ENCODE results near the gene DYNLT2B.
A peak's percentile ranks its signal among the peaks of the same experiment; 100 is the strongest.
"Not testable (repeated sequence)": the region's sequence is repeated elsewhere in the genome, so short reads cannot be mapped to it uniquely, and the experiment has no call there.

The DYNLT2B gene

DNA sequence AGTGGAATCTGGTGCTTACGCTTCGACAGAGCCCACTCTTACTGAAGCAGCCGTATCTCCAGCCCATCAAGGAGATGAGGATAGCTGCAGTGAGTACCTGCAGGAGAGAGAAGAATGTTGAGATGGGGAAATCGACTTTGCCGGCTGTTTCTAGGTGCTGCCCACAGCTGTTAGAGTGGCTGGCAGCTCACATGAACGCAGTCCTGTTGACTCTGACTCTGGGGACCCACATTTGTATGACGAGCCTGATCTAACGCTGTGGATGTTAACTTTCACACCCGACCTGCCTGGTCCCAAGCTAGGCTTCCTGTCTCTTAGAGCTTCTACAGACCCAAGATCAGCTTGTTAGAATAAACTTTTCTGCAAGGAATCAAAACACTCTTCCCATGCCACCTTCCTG lies 8.9 kb upstream of the DYNLT2B start:
- no peak for DNase-seq (ENCODE audit: low read depth)

DNA sequence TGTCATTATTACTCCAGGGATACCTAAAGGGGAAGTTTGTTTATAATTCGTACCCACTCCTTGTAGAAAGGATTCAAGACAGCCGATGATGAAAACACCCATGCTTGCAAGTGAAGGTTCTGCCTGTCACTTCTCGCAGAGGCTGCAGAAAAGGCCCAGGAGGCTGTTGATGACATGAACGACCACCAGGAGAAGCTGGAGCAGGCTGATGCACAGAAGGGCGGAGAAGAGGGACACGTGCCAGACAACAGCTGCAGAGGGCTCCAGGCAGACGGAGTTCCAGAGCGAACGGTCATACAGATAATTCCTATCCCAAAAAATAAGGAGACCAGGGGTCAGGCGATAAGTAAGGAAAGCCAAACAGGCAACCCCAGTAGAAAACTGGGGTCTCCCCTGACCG lies 5.7 kb upstream of the DYNLT2B start:
- no peak for DNase-seq (ENCODE audit: low read depth)

DNA sequence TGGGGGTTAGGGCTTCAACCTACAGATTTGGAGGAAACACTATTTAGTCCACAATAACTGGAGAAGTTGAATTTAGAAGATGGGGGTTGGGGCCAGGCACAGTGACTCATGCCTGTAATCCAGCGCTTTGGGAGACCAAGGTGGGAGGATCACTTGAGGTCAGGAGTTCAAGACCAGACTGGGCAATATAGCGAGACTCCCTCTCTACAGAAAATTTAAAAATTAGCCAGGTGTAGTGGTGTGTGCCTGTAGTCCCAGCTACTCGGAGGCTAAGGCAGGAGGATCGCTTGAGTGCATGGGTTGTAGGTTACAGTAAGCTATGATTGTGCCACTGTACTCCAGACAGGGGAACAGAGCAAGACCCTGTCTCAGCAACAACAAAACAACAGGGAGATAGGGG lies 5.0 kb upstream of the DYNLT2B start:
- no peak for DNase-seq (ENCODE audit: low read depth)

DNA sequence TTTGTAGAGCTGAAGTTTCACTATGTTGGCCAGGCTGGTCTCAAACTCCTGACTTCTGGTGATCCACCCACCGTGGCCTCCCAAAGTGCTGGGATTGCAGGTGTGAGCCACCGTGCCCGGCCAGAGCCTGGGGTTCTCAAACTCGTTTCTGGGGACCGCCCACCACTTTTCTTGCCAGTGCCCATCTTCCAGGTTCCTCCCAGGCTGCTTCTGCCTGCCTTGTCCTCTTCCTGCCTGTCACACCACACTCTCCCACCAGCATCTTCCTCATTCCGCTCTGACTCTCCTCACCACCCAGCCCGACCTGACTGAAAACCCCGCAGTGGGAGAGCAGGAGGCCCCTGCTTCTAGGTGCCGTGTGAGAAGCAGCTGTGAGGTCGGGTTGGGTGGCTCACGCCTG lies 3.1 kb upstream of the DYNLT2B start:
- no peak for DNase-seq (ENCODE audit: low read depth)

DNA sequence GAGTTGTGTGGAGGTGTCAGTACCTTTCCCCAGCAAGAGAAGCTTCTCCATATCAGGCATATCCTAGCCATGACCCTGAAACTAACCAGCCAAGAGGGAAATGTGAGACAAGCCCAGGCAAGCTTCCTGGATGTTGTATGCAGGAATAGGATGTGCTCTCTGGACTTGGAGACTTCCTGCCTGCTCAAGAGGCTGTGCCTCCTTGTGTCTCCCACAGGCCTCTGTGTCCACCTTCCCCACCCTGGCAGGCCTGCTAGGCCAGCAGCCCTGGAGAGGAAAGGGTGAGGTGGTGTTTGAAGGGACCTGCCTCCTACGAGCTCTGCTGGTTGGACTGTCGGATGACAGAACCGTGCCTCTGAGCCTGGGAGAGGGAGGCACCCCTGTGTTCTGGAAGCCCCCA lies 2.1 kb upstream of the DYNLT2B start:
- no peak for DNase-seq (ENCODE audit: low read depth)

DNA sequence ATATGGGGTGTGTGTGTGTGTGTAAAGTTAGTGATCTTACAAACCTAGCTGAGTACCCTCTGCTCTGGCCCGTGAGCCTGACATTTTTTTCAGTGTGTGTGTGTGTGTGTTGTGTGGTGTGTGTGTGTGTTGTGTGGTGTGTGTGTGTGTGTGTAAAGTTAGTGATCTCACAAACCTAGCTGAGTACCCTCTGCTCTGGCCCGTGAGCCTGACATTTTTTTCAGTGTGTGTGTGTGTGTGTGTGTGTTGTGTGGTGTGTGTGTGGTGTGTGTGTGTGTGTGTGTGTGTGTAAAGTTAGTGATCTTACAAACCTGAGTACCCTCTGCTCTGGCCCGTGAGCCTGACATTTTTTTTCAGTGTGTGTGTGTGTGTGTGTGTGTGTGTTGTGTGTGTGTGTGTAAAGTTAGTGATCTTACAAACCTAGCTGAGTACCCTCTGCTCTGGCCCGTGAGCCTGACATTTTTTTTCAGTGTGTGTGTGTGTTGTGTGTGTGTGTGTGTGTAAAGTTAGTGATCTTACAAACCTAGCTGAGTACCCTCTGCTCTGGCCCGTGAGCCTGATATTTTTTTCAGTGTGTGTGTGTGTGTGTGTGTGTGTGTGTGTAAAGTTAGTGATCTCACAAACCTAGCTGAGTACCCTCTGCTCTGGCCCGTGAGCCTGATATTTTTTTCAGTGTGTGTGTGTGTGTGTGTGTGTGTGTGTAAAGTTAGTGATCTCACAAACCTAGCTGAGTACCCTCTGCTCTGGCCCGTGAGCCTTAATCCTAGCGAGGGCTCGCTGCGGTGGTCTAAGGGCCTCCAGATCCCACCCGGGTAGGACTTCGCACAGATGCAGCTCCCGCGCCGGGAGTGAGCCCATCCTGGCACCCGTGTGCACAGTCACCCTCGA lies 997 bp downstream of the DYNLT2B start:
- DNase-seq (ENCODE audit: low read depth), result not testable (repeated sequence)

DNA sequence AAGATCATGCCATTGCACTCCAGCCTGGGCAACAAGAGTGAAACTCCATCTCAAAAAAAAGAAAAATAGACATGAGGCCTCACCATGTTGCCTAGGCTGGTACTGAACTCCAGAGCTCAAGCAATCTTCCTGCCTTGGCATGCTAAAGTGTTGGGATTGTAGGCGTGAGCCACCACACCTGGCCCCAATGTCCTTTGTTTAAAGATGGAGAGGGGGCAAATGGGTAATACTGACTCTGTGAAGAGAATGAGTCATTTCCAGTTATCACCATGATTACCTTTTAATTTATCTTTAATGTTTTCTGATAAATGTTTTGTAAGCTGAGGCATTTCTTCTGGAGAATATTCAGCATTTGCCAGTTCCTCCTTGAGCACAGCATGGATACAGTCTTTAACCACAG lies 2.2 kb downstream of the DYNLT2B start:
- no peak for DNase-seq (ENCODE audit: low read depth)

DNA sequence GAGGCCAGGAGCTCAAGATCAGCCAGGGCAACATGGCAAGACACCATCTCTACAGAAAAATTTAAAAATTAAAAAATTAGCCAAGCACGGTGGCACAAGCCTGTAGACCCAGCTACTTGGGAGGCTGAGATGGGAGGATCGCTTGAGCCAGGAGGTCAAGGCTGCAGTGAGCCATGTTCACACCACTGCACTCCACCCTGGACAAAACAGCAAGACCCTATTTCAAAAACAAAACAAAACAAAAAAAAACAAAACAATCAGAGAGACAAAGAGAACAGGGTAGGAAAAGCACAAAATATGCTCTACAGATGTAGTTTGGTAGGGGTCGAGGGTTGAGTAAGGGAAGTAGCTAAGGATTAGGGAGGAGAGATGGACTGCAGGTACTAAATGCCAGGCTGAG lies 3.4 kb downstream of the DYNLT2B start:
- DNase-seq (ENCODE audit: low read depth), result no peak

DNA sequence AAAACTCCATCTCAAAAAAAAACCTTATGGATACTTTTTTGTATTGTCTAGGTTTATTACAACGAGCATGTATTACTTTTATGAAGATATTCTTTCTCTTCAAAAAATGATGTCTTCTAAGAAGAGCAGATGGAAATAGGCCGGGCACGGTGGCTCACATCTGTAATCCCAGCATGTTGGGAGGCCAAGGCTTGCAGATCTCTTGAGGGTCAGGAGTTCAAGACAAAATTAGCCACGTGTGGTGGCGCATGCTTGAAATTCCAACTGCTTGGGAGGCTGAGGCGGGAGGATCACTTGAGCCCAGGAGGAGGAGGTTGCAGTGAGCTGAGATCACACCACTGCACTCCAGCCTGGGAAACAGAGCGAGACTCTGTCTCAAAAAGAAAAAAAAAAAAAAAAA lies 4.0 kb downstream of the DYNLT2B start:
- DNase-seq (ENCODE audit: low read depth), result not testable (repeated sequence)

DNA sequence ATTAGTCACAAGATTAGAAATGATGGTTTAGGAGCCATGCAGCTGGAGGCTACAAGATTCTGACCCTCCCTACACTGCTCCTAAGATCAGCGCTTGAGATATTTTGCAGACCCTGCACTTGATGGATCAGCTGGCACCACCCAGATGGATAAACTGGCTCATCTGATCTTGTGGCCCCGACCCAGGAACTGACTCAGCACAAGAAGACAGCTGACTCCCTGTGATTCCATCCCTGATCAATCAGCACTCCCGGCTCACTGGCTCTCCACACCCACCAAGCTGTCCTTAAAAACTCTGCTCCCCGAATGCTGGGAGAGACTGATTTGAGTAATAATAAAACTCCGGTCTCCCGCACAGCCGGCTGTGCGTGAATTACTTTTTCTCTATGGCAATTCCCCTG lies 15.1 kb downstream of the DYNLT2B start:
- not testable (repeated sequence) for DNase-seq (ENCODE audit: low read depth)

DNA sequence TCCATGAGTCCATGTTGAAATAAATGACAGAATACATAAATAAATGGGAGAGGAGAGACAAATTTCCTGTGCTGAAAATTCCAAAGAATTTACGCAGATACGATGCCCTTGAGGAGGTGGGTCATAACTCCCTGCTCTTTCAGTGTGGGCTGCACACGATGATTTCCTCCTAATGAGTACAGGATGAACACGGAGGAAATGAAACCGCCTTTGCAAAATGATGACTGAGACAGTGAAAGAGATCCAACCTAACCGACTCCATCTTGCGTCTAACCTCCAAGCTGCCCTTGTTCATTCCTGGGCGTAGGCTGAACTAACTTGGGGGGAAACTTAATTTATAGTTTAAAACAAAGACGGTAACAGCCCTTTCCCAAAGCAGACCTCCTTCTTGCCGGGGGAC lies 15.5 kb downstream of the DYNLT2B start:
- DNase-seq (ENCODE audit: low read depth), result not testable (repeated sequence)

DNA sequence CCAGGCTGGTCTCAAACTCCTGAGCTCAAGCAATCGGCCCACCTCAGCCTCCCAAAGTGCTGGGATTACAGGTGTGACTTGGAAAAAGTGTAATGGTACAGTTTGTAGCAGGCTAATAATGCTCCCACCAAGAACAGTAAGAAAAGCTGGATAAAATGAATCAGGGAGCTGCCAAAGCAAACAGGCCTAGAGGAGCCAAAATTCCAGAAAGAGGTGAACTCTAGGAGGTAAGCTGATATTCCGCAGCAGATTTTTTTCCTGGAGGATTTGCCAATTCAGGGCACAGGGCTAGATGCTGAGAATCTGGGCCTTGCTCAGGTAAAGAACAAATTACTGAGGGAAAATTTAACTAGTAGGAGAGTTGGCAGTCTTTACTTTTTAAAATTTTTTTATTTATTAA lies 19.5 kb downstream of the DYNLT2B start:
- no peak for DNase-seq (ENCODE audit: low read depth)

DNA sequence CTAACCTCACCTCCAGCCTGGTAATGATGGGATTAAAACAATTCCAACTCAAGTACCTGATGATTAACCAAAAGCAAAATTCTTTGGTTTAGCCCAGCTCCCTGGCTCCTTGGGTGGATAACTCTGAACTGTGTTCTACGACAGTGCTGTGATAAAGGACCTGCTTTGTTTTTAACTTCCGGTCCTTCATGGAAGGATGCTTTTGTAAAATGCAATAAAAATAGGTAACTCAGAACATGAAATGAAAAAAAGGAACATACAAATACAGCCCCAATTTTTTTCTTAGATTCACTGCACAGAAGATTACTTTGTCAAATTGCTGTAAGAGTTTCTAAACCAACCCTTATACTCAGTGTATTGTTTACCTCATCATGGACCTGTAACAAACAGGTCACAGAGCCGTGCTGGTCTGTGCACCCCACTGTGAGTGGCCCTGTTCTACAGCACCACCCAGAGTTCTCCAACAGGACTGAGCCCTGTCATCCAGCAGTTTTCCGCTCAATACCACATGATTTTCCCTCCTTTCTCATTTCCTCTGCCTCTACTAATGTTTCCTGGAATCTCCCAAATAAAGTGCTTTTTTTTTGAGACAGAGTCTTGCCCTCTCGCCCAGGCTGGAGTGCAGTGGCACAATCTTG lies 25.6 kb downstream of the DYNLT2B start:
- DNase-seq (ENCODE audit: low read depth), result no peak

DNA sequence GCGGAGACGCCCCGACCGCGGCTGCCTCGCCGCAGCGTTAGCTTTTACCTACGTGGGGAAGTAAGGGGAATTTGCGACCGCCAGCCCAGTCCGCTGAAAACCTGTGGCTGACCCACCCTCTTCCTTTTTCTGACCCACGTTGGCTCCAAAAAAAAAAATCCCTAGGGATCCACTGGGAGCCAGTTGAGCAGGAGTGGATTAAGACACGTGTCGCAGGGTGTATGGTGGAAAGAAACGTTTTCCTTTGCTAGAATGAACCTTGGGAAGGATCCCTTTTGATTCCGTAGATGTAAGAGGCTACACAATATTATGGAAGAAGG lies 29.9 kb downstream of the DYNLT2B start:
- DNase-seq (ENCODE audit: low read depth), result peak; percentile 13

DNA sequence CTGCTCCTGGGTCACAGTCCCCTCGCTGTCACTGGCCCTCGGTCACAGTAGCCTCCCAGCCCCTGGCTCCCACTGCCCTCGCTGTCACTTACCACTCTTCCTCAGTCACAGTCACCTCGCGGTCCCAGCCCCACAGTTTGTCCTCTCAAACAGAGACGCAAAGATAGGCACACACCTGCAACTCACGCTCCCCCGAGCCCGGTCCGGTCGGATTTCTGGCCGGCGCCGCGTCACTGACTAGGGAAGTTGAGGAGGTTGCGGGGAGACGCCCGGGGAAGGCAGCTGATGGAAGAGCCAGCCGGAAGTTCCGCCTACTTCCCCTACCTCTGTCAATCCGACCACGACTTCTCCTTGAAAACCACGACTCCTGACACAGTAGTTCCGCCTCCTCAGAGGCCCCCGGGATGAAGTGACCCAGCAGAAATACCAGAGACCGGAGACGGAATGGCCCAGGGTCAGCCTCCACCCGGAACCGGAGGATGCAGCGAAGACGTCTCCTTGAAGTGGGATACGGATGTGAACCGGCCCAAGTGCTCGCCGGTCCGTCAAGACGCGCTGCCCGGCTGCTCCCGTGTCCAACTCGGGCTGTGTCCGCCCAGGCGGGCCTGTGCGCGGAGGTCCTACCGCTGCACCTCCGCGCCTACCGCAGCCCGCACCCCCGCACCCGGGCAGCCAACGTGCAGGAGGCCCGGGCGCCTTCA lies 30.4 kb downstream of the DYNLT2B start, which contains the start of gene PCYT1A:
TSS of gene PCYT1A (minus strand) at position 287 of the 701 bp plus-strand sequence. CDS start 17,195 bp downstream, outside the sequence.
- DNase-seq (ENCODE audit: low read depth), result peak; percentile 82

DNA sequence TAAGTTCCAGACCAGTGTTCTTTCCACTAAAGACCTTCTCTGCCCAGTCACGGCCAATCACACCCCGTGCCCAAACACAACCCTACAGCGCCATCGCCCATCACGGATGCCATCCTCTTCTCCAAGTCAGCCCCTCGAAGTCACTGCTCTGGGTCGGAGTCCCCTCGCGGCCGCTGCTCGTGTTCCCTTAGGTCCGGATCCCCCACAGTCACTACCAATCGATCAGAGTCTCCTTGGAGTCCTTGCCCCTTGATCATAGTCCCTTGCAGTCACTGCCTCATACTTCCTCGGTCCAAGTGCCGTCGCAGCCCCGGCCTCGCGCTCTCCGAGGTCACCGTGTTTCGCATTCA lies 31.0 kb downstream of the DYNLT2B start:
- peak; percentile 15 for DNase-seq (ENCODE audit: low read depth)

DNA sequence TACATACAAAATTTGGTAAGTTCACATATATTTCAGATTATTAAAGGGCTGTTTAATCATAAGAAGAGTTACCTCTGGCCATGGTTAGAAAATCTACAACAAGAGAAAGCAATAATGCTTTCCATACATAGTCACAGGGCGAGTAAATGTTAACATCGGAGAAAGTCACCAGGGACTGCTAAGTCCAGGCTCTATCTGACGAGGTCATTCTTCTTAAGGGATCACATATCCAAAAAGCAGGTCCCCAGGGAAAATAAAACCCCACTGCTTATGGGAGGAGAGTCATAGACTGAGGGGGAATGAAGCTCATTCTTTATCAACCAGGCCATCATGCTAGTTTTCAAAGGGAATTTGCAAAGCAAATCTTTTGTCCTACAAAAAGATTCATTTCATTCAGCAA lies 33.6 kb downstream of the DYNLT2B start:
- DNase-seq (ENCODE audit: low read depth), result no peak

DNA sequence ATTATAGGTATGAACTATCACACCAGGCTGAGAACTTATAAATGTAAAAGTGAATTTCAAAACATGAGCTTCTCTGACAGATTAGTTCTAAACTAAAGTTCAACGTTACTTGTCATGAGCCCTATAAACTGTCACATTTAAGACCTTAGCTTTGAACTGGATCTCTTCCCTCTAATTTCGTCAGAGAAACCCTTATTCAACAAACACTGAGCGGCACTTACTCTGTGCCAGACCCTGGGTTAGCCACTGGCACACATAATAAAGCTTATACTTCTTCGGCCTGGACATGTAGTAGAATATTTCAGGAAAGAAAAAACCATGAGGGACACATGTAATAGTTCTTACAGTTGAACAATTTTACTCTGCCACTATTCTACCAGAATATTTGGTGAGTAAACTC lies 36.1 kb downstream of the DYNLT2B start:
- DNase-seq (ENCODE audit: low read depth), result no peak

DNA sequence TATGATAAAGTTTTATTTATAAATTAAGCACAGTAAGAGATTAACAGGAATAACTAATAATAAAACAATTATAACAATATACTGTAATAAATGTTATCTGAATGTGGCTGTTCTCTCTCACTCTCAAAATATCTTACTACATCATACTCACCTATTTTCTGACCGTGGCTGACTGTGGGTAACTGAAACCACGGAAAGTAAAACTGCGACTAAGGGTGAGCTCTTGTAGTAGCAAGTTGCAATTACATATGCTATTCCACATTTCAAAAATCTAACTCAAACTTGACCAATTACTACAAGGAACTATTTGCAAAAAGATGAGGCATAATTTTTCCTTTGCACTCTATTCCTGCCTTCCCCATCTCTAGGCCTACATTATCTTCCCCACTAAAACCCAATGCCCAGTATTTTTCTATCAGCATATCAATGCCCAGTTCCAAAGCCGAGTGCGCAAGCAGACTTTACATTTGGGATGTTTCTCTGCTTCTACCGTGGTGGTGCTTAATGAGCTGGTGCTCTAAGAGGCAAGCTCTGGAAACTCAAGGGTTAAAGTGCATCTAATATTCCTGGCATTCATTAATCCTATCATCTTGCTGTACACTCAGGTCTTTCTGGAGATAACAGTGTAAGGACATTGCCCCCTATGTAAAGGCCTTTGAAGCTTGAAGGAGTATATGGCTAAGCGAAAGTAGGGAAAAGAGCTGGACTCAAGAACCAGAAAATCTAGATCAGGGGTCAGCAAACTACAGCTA lies 37.2 kb downstream of the DYNLT2B start:
- DNase-seq (ENCODE audit: low read depth), result no peak

DNA sequence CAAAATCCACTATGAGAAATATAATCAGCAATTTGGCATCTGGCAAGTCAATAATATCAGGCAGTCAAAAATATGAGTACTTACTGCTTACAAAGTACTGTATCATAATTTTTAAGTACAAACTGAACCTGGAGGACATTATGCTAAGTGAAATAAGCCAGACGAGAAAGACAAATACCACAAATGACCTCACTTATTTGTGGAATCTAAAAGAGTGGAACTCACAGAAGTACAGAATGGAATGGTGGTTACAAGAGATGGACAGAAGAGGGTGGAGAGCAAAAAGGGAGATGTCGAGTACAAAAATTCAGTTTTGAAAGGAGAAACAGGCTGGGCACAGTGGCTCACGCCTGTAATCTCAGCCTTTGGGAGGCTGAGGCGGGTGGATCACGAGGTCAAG lies 42.9 kb downstream of the DYNLT2B start:
- no peak for DNase-seq (ENCODE audit: low read depth)

DNA sequence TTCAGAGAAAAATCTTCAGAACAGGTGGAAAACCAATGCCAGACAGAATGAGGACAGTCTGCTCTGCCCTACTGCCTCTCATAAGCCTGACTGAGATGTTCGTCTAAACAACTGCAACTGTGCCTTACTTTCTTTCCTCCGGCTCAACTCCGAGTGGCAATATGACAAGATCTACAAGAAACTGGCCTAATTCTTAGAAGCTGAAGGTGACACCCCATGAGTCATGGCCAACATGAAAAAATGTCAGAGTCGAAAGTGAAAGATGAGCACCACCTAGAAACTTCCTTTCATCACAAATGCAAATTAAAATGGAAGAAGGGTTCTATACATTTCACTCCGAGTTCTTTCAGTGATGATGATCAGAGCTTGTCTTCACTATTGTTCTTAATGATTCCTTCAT lies 43.5 kb downstream of the DYNLT2B start:
- DNase-seq (ENCODE audit: low read depth), result no peak

DNA sequence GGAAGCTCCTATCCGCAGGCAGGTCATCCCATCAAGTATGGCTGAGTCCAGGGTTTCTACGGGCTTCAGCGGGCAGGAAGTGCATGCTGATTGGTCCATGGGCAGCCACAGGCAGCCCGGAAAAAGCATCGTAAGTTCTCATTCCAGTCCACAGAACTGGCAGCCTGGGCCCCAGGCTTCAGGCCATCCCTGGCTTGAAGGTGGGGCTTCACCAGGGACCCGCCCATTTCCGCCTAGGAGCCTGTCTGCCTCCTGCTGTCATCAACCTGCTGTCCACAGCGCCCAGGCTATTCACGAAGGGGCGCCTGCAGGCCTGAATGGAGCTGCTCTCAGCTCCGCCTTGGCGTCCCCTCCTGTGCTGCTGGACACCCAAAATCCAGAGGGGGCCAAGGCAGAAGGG lies 44.4 kb downstream of the DYNLT2B start:
- DNase-seq (ENCODE audit: low read depth), result no peak
